ENCODE data around the gene SOX10.

The SOX10 gene

DNA sequence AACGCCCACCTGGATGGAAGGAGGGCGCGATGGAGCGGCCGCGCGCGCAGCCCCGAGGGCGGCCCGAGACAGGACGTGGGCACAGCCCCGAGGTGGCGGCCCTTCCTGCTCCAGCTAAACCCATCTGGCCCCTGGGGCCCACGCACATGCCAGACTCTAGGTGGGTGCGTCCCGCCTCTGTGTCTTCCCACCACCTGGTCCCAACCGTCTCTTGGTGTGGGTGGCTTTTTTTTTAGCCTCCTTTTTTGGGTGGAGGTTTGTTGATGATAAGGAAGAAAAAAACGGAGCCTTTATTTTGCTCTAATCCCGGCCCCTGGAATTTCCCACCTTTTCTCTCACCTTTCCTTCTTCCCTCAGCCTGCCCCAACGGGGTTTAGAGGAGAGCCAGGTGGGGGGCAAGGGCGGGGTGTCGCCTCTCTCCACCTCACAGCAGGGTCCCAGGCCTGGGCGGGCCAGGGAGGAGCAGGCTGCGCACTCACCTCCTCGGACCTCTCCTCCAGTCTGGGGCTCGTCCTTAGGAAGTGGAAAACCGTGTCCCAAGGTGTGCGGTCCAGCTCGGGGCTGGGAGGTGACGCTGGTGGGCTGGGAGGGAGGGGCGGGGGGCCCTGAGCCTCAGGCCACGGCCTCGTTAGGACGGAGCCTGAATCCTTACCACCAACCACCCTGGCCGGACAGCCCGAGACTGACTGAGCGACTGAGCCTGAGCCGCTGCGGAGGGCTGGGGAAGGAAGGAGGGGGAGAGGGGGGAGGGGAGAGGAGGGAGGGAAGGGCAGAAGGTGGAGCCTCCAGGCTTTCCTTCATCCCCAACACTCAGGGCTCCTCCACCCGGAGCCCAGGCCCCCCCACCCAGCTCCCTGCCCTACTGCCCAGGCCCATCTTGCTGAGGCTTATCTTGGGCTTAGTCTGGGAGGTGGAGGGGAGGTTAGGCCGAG is at the start of gene SOX10:
SOX10 (minus strand) TSS at position 696 of the 932 bp plus-strand sequence. CDS start 771 bp downstream, outside the sequence.
- no peak for DNase-seq (ENCODE audit: low spot score)

DNA sequence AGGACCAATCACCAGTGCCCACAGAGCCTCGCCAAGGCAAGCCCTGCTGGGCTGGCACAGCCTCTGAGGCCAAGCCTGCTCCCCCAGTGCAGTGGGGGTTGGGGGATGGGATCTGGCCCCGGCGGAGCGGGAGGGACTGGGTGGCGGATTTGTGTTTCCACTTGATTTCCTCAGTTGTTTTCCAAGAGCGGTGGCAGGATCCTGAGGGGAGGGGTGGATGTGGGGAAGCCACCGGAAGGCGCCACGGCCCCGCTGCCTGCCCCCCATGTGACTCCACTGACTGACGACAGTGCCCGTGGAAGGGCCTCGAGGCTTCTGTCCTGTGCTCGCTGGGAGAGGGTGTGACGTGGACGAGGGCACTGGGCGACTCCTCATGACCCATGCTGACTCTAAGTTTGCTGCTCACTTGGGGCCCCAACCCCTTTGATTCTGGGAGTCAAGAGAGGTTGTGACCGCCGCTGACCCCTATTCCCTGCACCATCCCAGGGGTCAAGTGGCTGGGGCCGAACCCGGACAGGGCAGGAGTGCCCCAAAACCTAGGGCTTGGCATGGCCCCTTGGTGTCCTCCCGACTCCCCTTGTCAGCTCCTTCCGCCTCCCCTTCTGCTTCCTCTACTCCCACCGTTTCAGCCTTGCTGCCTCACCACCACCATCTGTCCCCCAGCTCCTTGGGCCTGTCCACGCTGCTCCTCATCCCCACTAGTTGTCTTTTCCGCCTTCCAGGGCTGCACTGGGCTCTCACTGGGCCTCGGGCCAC is 49.3 kb upstream of the SOX10 start:
- no peak for DNase-seq (ENCODE audit: low spot score)

DNA sequence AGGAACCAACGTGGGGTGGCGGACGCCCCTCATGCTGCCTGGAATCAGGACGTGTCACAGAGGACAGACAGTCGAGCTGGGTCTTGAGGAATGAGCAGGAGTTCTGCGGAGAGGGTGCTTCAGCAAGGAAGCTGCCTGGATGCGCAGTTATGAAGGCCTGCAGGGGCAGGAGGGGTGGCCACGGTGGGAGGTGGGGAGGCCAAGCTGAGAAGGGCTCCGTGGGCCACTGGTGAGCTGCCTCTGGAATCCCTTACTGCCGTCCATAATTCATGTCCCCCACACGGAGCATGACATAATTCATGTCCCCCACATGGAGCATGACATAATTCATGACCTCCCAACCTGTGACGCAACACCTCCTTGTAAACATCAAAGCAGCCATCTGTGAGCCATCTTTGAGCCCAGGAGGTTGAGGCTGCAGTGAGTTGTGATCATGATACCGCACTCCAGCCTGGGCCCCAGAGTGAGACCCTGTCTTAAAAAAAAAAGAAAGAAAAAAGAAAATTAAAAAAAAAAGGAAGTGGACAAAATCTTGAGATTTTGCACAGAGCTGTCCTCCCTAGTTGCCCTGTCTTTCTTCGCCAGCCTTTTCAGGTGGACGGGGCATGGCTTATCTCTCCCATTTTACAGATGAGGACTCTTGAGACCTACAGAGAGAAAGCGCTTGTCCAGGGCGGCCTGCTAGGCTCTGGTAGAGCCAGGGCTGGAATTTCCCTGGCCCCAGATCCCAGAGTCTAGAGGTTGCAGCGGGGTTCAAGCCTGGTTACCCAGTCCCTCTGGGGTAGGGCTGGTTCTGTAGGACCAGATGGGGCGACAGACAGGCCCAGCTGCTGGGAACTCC is 48.5 kb upstream of the SOX10 start:
- DNase-seq (ENCODE audit: low spot score) = no peak

DNA sequence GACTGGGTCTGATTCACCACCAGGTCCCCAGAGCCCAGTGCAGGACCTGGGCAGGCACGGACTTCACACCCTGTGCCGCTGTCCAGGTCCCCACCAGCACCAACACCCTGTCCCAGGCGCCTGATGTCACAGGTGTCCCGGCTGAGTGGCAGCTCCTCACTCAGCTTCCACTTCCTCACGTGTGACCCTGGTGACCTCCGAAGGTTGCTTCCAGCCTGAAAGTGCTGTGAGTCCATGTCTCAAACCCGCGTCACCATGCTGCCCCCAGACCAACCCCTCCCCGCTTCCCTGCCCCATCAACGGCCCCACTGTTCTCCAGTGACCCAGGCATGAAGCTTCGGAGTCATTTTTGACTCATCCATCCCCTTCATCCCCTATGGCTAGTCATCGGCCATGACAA is 47.1 kb upstream of the SOX10 start:
- no peak for DNase-seq (ENCODE audit: low spot score)

DNA sequence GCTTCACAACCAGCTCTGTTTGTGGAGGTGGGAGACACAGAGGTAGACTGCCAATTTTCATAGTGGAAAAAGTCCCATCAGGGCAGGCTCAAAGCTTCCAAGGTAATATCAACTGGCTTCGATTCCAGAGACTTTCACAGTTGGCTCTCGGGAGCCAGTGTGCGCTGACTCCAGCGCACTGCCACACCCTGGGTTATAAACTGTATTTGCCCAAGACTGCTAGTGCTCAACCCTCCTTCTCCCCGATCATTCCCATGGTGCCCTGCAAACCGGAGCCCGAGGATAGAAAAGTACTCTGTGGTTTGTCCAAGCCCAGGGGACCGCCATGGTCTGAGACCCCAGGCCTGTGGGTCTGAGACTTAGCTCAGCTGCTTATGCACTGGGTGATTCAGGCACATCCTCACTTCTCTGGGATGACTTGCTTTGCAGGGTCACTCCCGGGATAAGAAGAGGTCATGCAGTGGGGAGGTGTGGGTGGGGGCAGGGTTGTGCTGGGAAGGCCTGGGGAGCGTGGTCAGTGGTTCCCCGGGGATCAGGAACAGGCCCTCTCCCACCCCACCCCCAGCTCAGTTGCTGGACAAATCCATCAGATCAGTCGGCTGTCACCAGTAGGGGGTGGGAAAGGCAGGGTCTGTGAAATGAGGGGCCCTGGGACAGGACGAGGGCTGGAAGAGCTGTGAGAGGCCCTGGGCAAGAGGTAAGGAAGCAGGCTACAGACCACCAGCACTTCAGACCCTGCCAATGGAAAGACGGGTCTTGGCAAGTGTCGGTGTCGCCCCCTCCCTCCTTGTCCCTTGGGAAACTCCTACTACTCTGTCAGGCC is 46.2 kb upstream of the SOX10 start:
- no peak for DNase-seq (ENCODE audit: low spot score)

DNA sequence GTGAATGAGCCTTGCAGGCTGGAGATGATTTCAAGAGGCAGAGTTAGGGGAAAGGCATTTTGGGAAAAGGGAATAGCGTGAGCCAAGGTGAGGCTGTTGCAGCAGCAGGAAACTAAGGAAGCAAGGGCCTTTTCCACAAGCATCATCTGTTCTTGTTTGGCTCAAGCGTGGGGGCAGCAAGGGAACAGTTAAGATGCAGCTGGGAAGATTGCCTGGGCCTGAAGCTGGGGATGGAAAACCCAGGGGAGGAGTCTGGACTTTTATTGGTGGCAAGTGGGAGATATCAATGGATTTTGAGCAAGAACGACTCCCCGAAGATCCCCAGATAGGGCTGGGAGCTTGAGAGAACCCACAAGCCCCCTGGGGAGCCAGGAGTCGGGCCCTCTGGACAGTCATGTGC is 45.5 kb upstream of the SOX10 start:
- DNase-seq (ENCODE audit: low spot score) = no peak

DNA sequence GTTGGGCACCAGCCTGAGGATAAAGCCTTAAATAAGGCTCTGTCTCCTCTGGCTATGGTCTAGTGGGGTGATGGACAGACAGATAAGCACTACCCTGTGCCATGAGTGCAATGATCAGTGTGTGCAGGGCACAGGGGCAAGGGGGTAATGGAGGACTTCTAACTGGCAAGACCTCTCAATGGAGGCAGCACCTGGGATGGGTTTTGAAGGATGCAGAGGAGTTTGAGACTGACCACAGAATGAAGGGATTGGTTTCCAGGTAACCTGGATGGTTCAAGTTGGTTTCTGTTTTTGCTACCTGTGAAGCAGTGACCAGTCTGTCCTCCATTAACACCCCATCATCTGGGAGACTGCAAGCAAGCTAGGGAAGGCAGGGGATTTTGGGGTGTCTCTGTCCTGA is 45.0 kb upstream of the SOX10 start:
- DNase-seq (ENCODE audit: low spot score) = no peak

DNA sequence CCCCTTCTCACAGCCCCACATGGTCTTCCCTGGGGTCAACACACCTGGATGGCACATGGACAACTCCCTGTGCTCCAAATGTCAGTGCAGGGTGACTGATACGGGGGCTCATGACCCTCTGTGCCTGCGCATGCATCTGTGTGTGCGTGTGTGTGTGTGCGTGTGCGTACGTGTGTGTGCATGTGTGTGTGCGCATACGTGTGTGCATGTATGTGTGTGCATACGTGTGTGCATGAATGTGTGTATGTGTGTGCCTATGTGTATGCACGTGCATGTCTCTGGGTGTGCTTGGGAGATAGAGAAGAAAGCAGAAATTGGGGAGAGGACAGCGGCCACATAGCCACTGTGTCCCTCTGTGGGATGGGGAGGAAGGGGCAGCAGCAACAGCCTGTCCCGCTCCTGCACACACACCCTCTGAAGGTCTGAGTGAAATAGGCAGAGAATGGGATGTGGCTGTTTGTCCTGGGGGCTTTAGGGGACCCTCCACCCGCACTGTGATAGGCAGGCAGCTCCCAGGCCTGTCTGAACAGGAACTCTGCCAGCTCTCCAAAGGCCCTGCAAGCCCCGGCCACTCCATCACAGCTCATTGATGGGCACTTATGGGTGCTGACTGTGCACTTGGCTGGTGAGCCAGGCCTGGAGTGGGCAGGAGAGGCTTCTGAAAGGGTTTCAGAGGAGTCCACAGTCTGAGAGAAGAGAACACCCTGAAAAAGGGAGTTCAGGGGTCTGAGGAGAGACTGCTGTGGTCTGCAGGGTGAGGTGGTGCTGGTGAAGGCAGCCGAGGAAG is 44.2 kb upstream of the SOX10 start:
- DNase-seq (ENCODE audit: low spot score) = no peak

DNA sequence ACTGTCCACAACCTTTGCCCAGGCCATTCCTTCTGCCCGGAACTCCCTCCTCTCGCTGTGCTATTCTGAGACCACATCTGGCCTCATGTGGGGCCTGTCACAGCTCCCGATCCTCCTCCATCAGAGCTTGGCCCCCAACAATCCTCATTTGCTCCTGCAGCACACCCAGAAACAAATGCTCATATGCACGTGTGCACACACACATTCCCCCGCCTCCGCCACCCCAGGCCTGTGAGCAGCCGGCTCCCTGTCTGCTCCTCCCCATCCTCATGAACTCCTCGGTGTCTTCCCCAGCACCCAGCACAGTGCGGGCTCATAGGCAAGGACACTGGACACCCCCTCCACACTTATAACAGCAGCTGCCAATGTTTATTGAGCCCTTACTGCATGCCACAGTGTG is 43.1 kb upstream of the SOX10 start:
- DNase-seq (ENCODE audit: low spot score) = no peak

DNA sequence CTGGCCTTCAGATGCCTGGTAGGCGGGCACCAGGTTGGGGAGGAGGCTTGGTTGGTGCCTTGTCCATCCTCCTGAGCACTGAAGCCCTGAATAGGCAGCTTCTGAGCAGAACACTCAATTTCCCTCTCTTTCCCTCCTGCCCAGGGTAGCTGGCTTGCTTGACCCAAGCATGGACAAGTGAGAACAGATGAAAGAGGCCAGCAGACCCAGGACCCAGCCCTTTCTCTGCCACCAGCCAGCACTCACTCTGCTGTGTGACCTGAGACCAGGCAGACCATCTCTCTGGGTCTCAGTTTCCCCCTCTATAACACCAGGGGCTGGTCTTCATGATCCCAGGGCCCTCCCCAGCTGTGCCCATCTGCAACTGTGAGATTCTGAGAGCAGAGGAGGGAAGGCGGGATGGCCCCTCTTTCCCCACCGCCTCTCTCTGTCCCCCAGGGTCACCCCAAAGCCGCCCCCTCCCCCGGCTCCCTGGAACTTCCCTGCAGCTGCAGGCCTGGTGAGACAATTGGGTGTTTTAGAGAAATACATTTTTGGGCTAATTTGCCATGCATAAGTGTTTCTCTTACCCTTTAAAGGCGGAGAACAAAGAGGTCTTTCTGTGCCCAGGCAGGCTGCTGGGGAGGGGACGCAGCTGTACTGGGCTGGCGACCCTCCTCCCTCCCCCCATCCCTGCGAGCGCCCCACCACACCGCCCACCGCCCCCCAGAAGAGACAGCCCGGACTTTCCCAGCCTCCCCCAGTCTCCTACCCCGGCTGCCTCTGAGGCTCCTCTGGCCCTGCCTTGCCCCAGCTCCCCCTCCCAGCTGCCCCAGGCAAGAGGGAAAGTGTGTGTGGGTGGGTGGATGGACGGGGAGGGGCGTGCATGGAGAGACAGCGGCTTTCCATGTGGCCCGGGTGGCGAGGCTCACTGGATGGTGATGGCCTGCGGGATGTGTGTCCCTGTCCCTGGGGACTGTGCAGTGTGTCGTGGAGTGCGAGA is 42.1 kb upstream of the SOX10 start:
- DNase-seq (ENCODE audit: low spot score) = no peak

DNA sequence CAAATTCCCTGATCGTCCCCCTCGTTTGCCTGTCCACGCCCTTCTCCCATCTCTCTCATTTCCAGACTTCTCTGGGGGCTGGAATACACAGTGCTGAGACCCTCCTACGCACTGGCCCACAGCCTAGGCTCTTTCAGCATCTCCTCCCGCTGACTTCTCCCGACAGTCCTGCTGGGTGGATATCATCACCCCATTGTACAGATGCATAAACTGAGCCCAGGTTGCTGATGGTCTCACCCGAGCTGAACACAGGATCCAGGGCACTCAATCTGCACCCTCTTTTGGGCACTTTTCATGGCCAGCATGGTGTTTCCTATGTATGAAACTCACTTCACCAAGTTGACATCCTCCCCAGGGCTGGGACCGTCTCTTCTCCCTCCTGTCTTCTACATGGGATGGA is 41.2 kb upstream of the SOX10 start:
- no peak for DNase-seq (ENCODE audit: low spot score)

DNA sequence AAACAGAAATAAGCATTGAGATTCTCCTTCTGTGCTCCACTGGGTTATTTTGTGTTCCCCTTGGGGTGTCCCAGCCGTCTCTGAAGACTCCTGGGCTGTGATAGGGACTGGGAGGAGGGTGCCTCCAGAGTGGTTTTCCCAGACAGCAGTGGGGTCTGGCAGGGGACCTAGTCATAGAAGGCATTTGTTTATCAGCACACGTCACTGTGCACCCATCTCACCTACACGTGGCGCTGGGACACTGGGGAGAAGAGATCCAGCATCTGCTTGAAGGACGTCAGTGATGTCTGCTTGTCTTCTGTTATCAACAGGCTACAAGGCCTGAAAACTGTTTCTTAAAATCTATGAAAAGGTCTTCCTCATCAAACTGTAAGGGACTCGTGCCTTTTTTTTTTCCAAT is 38.7 kb upstream of the SOX10 start:
- DNase-seq (ENCODE audit: low spot score) = no peak

DNA sequence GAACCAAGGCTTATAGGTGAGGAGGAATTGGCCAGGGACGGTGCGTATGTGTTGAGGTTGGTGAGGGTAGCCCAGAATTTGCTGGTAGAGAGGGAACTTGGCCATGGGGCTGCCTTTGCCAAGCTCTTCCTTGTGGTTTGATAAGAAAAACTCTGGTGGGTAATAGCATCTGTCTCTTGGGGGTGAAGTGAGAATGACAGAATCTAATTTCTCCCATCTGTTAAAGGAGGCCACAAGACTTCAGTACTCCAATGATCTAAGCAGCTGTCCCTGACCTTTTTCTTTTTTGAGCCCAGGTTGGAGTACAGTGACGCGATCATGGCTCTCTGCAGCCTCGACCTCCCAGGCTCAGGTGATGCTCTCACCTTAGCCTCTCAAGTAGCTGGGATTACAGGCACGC is 36.9 kb upstream of the SOX10 start:
- no peak for DNase-seq (ENCODE audit: low spot score)

DNA sequence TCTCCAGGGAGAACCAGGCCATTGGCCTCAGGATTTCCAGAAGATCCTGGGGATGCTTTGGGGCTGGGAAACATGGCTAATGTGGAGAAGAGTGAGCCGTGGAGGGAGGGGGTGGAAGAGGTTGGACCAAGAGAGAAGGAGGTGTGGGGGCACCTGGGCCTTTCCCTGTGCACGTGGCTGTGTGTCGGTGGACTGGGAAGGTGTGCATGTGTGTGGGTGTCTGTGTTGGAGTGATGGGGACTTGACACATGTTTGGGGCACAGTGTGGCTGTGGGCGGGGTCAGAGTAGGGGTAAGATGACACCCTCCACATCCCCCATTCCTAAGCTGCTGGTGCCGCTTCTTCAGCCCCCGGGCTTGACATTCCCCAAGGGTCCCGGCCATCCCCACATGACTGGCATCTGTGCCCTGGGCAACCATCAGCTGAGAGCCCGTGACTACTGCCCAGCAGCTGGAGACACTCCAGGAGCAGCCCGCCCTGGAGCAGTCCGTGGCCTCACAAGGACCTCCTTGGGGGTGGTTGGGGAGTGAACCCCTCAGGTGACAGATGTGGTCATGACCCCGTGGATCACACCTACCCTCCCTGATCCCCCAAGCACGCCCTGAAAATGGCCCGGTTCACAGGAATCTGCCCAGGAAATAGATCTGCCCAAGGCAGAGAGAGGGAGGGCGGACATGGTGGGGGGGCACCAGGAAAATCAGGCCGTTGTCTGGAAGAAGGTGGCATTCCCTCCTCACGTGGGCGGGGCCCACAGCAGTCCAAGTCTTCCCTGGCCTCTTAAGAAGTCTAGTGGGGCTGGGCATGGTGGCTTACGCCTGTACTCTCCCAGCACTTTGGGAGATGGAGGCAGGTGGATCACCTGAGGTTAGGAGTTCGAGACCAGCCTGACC is 34.8 kb upstream of the SOX10 start:
- DNase-seq (ENCODE audit: low spot score) = no peak

DNA sequence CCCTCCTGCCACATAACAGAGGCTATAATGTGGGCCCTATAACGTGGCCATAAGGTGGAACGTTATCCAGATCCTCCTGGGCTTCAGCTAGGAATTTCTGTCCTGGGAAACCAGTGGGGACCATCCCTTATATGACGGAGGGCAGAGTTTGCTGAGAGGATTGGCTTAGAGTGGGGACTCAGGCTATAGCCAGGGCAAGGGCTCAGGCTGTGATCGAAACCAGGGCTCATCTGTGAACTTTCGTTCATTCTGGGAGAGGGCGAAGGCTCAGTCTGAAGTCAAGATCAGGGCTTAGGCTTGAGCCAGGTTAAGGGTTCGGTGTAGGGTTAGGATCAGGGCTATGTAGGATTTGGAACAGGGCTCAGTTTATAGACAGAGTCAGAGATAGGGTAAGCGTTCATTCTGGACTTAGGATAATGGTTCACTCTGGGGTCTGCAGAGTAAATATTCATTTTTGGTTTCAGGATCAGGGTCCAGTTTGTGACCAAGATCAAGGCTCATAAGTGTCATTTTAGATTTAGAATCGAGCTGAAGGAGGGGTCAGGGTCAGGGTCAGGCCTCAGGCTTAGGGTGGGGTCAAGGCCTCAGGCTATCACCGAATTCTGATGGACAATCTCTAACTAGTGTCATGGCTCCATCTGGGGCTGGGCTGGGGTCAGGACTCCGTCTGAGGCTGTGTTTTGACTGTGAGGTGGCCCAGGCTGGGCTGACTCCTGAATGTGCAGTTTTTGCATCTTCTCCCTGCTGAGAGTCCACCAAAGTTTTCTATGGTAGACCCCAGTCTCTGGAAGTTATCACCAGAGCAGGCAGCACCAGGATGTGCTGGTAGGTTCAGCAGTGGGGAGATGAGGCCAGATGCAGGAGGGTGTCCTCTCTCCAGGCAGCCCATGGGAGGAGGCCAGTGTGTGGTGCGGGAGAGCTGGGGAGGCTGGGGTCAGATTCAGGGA is 33.9 kb upstream of the SOX10 start:
- DNase-seq (ENCODE audit: low spot score) = no peak

DNA sequence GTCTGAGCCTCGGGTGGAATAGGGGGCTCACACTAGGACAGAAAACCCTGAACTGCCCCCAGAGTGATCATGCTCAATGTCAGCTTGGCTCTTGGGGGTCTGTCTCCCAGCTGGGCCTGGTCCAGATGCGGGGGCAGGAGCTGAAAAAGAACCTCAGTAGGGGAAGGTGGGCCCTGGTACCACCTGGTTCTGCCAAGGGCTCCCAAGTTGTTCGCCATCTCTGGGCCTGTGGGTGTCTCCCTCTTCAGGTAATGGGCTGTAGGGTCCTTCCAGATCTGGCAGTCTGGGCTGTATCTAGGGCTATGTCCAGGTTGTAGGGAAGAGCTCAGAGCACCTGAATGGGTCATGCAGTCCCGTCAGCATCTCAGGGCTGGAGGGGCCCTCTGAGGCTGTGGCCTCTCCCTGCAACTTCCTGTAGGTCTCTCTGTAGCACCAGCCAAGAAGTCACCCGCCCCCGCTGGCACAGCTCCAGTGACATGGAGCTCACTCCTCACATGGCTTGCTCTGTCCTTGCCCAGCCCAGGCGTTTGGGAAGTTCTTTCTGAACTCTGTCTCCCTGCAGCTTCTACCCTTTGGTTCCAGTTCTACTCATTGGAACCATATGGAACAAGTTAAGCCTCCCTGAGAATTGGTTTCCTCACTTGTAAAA is 33.0 kb upstream of the SOX10 start:
- DNase-seq (ENCODE audit: low spot score) = no peak
